Measurements from ENCODE around the gene GPC6.

Gene GPC6

DNA sequence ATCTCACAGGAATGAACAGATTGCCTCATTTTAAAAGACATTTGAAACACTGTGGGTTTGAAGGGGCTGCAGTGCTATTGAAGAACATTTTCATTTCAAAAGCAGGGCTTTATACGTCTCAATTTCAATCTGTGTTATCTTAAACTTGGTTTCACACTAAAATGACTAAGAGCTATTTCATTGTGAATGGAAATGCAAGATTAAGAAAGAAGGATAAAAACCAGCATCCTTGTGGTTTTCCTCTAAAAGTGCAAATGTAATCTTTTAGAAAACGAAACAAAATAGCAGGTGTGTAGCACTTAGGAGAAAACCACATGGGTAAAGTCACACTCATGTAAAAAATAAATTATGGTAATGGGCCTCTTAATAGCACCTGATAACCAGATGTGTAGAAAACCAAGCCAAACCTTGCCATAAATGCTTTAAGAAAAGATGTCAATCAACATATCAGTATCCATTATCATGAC lies 397.7 kb downstream of the GPC6 start:
- no peak overlapping the region for H3K4me3 ChIP-seq (ENCODE audit: control insufficient read depth, low read depth, low read length)
- TF ChIP-seq, protein P1, sequence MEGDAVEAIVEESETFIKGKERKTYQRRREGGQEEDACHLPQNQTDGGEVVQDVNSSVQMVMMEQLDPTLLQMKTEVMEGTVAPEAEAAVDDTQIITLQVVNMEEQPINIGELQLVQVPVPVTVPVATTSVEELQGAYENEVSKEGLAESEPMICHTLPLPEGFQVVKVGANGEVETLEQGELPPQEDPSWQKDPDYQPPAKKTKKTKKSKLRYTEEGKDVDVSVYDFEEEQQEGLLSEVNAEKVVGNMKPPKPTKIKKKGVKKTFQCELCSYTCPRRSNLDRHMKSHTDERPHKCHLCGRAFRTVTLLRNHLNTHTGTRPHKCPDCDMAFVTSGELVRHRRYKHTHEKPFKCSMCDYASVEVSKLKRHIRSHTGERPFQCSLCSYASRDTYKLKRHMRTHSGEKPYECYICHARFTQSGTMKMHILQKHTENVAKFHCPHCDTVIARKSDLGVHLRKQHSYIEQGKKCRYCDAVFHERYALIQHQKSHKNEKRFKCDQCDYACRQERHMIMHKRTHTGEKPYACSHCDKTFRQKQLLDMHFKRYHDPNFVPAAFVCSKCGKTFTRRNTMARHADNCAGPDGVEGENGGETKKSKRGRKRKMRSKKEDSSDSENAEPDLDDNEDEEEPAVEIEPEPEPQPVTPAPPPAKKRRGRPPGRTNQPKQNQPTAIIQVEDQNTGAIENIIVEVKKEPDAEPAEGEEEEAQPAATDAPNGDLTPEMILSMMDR (IDR thresholded peaks at IDR 0.05; ENCODE audit: control insufficient read depth, insufficient read depth, low read depth, low read length, missing control alignments) = no peak
- DNase-seq (ENCODE audit: low read depth) = peak; percentile 10

DNA sequence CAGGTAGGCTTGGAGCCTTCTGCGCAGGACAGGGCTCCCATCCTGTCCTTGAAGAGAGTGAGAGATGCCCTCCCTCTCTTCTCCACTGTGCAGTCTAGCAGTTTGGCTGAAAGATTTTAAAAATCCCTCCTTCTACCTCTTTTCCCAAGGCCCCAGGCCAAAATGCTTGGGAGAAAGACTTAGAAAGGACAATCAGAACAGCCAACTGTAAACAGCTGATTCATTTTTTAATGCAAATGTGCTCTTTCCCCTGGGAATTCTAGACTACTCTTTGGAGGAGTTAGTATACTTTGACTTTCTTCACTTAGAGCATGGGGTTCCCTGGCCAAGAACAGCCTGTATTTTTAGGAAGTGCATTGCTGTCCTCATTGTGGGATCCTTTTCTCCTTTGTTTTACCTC lies 398.9 kb downstream of the GPC6 start:
- no peak overlapping the region for H3K4me3 ChIP-seq (ENCODE audit: control insufficient read depth, low read depth, low read length)
- TF ChIP-seq, protein P1 (IDR thresholded peaks at IDR 0.05; ENCODE audit: control insufficient read depth, insufficient read depth, low read depth, low read length, missing control alignments) = no peak
- no peak for DNase-seq (ENCODE audit: low read depth)

DNA sequence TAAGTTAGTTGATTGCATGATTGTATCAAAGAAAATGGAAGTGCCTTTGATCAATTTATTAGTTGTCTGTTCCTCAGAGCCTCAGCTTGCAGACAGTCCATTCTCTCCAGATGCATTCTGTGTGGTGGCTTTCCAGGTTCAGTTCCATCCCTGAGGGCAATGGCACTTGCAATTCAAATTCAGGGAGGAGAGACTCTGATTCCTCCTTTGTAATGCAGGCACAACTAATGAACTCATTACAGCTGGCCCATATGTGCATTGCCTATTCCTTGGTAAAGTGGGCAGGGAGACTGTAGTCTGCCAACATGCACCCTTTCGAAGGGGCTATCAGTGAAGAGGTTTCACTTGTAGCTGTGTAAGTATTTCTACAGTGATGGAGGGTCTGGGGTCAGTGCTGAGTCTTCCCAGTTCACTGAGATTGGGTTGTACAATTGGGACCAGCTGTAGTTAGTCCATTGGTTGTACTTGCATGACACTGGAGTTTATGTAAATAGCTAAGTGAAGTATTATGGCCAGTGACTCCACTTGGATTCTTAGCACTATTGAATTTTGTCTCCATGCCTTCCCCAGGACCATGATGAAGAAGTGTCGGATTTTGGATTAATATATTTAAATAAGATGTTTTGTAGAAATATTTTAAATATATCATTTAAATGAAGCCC lies 401.7 kb downstream of the GPC6 start:
- H3K4me3 ChIP-seq (ENCODE audit: control insufficient read depth, low read depth, low read length) = no peak overlapping the region
- TF ChIP-seq, protein P1 (IDR thresholded peaks at IDR 0.05; ENCODE audit: control insufficient read depth, insufficient read depth, low read depth, low read length, missing control alignments) = no peak
- no peak for DNase-seq (ENCODE audit: low read depth)

DNA sequence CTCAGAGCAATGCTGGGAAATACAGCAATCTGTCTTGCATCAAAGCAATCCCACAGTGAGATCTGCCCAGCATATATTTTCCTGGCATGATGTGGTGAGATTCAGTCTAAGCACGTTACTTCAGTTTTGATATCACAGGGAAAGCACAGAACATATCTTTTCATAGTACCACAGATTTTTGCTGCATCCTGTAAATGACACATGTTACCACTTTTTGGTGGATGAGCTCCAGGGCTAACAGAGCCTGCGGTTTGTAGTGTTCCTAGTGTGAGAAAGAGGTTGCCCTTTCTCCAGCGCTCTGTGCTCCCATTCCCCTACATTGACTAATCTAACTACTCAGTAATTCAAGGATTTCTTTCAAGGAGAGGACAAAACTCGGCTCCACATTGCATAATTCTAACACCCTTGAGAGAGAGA lies 409.0 kb downstream of the GPC6 start:
- DNase-seq (ENCODE audit: low read depth) = peak; percentile 62
- TF ChIP-seq, protein P1 (IDR thresholded peaks at IDR 0.05; ENCODE audit: control insufficient read depth, insufficient read depth, low read depth, low read length, missing control alignments) = no peak
- H3K4me3 ChIP-seq (ENCODE audit: control insufficient read depth, low read depth, low read length) = no peak overlapping the region

DNA sequence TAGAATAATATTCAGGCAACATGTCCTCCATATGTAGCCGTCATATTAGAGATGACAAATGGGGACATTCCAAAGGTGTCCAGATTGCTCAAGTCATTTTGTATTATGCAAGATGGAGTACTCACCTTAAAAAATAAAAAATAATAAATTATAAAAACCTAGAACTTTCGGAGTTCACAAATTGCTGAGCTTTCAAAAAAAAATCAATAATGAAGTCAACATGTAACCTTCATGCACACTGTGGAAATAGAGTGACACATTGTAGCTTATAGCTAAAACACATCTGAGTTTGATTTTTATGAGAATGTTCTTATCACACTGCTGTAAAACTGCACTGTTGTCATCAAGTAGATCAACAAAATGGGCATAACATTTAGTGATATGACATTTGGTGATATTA lies 411.2 kb downstream of the GPC6 start:
- no peak for DNase-seq (ENCODE audit: low read depth)
- TF ChIP-seq, protein P1 (IDR thresholded peaks at IDR 0.05; ENCODE audit: control insufficient read depth, insufficient read depth, low read depth, low read length, missing control alignments) = no peak
- no peak overlapping the region for H3K4me3 ChIP-seq (ENCODE audit: control insufficient read depth, low read depth, low read length)

GRCh38 chr13:93640452-93640851 lies 413.8 kb downstream of the GPC6 start:
- no peak for DNase-seq (ENCODE audit: low read depth)
- TF ChIP-seq, protein P1 (IDR thresholded peaks at IDR 0.05; ENCODE audit: control insufficient read depth, insufficient read depth, low read depth, low read length, missing control alignments) = no peak
- H3K4me3 ChIP-seq (ENCODE audit: control insufficient read depth, low read depth, low read length) = no peak overlapping the region
